C4-2B (cell line): ENCODE measurements around the gene STXBP1.

ENCODE experiments used
- H3K27ac ChIP-seq: fragments of 450-650 bp; 2 replicates; pipeline ENCODE4 v1.5.1; 2017
- CTCF ChIP-seq: fragments of 450-650 bp; conservative IDR thresholded peaks from 2 replicates; pipeline ENCODE4 v1.5.1; 2017; ENCODE audit warnings: mild to moderate bottlenecking
- ZFX ChIP-seq: fragments of 450-650 bp; IDR thresholded peaks from 2 replicates; pipeline ENCODE4 v1.6.1; 2017

The STXBP1 gene

DNA sequence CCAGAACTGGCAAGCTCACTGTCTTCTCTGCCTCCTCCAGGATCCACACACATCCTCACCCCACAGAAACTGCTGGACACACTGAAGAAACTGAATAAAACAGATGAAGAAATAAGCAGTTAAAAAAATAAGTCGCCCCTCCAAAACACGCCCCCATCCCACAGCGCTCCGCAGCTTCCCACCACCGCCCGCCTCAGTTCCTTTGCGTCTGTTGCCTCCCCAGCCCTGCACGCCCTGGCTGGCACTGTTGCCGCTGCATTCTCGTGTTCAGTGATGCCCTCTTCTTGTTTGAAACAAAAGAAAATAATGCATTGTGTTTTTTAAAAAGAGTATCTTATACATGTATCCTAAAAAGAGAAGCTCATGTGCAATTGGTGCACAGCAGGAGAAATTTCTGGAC lies 78.7 kb downstream of the STXBP1 start:
- TF ChIP-seq CTCF = no peak
- TF ChIP-seq ZFX = no peak
- H3K27ac ChIP-seq = no peak overlapping the region

DNA sequence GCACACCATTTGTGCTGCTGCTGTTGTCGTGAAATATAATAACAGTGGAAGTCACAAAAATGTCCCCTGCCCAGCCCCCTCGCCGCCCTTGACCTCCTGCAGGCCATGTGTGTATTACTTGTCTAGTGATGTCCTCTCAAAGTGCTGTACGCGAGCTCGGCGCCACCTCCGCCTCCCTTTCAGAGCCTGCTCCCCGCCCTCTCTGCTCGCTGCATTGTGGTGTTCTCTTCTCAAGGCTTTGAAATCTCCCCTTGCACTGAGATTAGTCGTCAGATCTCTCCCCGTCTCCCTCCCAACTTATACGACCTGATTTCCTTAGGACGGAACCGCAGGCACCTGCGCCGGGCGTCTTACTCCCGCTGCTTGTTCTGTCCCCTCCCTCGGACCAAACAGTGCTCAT lies 80.0 kb downstream of the STXBP1 start:
- no peak overlapping the region for H3K27ac ChIP-seq
- TF ChIP-seq ZFX (no peak), CTCF (no peak)

- TF ChIP-seq CTCF (no peak), ZFX (no peak)
- no peak overlapping the region for H3K27ac ChIP-seq
Measured at GRCh38 chr9:127693143-127693542, 81.1 kb downstream of the STXBP1 start.

DNA sequence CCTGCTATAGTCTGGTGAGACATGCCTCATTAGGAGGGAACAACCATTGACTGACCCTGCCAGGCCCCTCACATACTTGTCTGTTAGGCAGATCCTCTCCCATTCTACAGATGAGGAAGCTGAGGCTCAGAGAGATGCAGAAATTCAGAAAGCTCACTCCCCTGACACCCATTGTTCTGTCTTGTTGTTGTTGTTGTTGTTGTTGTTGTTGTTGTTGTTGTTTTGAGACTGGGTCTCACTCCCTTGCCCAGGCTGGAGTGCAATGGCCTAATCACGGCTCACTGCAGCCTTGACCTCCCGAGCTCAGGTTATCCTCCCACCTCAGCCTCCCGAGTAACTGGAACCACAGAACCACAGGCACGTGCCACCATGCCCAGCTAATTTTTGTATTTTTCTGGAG lies 81.6 kb downstream of the STXBP1 start:
- TF ChIP-seq CTCF = no peak
- TF ChIP-seq ZFX = no peak

DNA sequence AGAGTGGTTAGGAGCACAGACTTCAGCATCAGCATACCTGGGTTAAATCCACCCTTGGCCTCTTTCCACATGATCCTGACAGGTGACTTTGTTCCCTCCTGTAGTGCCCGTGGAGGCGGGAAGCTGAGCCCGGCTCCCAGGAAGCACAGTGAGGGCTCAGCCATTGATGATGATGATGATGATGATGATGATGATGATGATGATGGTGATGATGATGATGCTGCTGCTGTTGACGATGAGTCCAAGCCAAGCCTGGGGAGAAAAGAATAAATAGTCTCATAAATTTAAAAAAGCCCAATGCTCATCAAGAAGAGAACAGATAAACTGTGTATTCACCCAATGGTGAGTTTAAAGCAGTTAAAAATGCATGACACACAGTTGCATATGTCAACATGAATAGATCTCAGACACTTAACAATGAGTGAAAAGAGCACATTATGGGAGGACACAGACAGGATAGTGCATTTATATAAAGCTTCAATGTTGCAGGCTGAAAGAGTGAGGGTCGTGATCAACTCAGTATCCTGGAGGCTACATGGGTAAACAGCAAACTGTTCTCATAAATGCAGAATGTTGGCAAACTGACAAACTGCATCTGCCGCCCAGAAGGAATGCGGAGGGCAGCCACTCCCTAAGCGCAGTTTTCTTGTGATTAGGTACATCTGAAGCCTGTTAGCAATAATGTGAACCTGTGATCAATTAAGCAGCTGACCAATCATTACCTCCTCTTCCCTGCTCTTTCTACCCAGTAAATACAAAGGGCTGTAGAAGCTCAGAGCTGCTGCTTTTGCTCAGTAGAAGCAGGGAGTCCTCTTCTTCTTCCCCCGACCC lies 83.0 kb downstream of the STXBP1 start:
- TF ChIP-seq CTCF (no peak), ZFX (no peak)
- H3K27ac ChIP-seq = no peak overlapping the region

More for the DNA sequence above, 81.6 kb downstream of the STXBP1 start:
- H3K27ac ChIP-seq = no peak overlapping the region

- no peak for TF ChIP-seq CTCF
- no peak for TF ChIP-seq ZFX
- no peak overlapping the region for H3K27ac ChIP-seq
Measured at GRCh38 chr9:127697575-127697974, 85.5 kb downstream of the STXBP1 start.

- H3K27ac ChIP-seq = no peak overlapping the region
- TF ChIP-seq CTCF (no peak), ZFX (no peak)
Measured at GRCh38 chr9:127698386-127698785, 86.3 kb downstream of the STXBP1 start.
